GM18951 (cell line): ENCODE results near the gene RPRD1B.

Source experiments
- POLR2A ChIP-seq: IDR thresholded peaks from 4 replicates; pipeline ENCODE4 v1.6.1; 2011; ENCODE audit warnings: mild to moderate bottlenecking; ENCODE audit not compliant: insufficient read length, insufficient read depth; ENCODE audit errors: extremely low read depth
- in situ Hi-C: fragments of 300-500 bp; cut with MboI; formaldehyde crosslinking; loops from one replicate; pipeline ENCODE4 v1.12.0; 2022; ENCODE audit warnings: low sequenced_read_pairs, mixed read lengths, inconsistent platforms; ENCODE audit not compliant: unreplicated experiment

RPRD1B gene, protein sequence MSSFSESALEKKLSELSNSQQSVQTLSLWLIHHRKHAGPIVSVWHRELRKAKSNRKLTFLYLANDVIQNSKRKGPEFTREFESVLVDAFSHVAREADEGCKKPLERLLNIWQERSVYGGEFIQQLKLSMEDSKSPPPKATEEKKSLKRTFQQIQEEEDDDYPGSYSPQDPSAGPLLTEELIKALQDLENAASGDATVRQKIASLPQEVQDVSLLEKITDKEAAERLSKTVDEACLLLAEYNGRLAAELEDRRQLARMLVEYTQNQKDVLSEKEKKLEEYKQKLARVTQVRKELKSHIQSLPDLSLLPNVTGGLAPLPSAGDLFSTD

DNA sequence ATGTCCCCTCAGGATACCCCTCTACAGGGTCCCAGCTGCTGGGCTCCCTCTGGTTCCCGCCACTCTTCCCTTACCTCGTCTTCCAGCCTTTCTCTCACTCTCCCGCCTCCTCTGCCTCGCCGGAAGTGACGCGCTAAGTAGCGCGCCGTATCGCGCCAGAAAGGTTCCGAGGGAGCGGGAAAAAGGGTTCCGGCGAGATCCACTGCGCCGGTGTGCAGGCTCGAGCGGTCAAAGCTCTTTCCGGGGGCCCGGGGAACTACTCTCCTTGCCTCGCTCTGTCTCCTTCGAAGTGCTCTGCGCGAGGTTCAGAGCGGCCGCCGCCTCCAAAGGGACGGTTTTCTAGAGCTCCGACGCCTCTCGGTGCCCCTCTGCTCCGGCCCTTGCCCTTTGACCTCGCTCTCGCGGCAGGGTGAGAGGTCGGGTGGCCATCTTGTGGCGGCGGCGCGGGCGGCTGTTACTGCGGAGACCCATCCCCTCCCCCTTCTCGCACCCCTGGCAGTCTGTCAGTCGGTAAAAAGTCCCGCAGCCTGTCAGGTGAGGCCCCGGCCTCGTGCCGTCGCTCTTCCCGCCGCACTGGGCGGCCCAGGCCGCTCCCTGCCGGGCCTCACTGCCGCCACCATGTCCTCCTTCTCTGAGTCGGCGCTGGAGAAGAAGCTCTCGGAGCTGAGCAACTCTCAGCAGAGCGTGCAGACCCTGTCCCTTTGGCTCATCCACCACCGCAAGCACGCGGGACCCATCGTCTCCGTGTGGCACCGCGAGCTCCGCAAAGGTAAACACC, at the start of gene RPRD1B, which contains the start of gene TTI1:
RPRD1B (plus strand) TSS at position 417 of the 778 bp plus-strand sequence; CDS start at position 619, 202 bp downstream.
TTI1 (minus strand) TSS at position 127 of the 778 bp plus-strand sequence. CDS start 19,640 bp downstream, outside the sequence.
- in situ Hi-C loops: no loop called here
- TF ChIP-seq POLR2A: peak; percentile 75

DNA sequence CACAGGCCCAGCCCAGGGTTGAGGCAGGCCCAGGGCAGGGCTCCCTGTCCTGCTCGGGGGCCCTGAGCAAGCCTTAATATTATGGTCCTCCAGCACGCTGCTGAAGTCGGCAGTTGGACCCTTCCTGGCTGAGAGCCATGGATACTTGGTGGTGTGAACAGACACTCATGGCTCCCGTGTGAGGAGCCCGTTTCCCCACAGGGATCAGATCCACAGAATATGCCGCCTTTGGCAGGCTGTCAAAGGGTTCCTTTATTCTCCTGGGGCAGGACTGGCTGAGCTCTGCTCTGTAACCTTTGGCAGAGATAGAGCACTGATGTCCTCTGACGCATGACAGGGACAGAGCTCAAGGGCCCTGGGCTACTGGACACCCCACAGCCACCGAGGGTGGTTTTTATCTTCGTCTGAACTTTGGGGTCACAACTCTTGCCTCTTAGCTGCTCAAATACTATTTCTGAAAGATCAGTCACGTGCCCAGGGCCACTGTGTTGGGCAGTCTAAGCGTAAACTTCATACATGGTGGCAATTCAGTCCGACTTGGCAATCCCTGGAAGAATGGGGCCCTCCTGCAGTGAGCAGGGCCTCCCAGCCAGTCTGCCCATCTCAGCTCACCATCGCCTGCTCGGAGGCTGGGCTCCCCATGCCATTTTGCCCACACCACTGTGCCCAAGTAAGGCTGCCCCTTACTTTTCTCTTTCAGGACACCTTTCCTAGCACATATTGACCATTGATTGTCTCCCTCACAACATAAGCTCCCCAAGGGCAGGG, 49.3 kb upstream of the RPRD1B start:
- in situ Hi-C loops: loop anchor here (10.0 kb wide), 1 partner anchor 409 kb away; no protein-coding TSS in a partner anchor
- TF ChIP-seq POLR2A: no peak

DNA sequence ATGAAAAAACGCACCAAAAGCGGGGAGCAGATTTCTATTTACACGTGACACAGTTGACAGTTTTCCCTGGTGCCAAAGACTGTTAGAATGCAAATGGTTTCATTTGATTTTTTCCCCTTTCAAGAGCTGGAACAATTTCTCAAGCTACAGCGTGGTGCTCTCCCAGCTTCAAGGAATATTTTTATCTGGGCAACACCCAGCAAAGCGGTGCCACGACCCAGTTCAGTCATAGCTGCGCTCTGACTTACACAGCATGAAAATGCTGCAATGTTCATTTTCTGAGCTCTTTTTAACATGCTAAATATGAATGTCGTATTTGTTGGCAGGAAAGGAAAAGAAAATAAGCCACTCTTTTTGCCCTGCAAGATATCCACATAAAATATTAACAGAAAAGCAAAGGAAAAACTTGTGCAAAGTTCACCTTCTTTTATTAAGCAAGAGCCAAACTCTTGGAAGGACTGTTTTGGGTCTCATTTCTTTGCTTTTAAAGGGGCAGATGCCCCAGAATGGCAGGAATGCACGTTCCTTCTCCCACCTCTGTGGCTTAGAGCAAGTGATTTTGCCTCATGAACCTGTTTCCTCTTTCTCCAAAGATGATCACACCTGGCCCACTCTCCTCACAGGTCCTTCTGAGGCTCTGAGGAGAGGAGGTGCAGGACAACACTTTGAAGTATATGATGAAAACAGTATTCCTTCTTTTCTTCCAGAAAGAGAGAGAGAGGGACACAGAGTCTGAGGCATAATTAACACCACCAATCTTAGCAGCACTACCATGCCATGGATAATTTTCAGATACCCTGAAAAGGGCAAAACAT, 47.3 kb upstream of the RPRD1B start:
- TF ChIP-seq POLR2A: no peak
- in situ Hi-C loops: loop anchor here (10.0 kb wide), 1 partner anchor 411 kb away; no protein-coding TSS in a partner anchor

DNA sequence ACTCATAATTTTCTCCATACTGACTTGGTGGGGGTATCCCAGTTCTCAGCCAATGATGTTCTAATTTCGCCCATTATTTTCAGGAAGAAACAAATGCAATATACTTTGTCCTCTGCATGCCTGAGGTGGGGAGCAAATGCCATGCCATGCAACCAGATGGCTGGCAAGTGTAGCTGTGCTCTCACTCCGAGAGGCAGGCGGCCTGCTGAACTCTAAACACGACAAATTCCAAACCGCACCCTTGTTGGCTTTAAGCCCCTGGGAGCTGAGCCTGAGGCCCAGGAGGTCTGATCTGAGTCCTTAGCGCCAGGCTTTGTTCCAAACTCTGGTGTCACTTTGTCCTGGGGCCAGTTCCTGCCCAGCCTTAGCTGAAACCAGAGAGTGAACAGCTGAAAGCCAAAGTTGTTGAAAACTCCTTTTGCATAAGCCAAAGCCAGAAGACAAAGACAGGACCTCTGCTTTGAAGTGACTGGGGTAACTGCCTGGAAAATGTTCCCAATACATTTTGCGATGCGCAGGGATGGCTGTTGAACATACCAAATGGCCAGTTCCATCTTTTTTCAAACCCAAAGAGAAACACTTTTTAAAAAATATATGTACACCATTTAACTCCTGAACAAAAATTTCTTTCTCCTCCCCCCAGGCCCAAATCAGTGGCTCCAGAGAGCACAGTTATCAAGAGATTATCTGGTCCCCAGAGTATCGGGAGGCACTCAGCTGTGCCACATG, 46.5 kb upstream of the RPRD1B start:
- in situ Hi-C loops: loop anchor here (10.0 kb wide), 1 partner anchor 412 kb away; no protein-coding TSS in a partner anchor
- TF ChIP-seq POLR2A: no peak

DNA sequence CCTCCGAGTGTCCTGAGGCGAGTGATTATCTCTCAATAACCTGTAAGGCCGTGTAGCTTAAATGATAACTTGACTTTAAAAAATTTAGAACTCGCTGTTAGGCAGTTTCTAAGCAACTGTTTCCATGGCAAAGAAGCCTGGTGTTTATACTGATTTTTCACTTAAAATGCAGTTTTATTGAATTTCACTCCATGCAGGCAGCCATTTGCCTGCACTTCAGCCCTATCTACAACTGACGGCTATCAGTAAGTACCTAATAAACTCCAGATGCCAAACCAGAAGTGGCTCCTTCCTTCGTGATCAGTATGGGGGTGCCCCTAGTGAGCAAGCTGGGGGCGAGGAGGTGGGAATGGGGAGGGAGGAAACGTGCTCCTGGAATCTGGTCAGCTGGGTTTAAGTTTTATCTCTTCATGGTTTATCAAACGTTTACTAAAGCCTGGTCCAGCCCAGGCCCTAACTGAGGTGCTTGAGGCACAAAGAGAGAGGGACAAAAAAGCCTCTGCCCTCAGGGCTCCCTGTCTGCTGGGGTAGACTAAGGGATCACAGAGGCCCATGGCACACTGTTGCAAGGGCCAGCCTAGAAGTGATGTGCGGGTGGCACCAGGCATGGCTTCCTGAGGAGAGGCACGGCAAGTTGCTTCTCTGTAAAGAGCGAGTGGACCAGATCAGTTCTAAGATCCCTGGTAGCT, 45.8 kb upstream of the RPRD1B start:
- no peak for TF ChIP-seq POLR2A
- in situ Hi-C loops: loop anchor here (10.0 kb wide), 1 partner anchor 413 kb away; no protein-coding TSS in a partner anchor

DNA sequence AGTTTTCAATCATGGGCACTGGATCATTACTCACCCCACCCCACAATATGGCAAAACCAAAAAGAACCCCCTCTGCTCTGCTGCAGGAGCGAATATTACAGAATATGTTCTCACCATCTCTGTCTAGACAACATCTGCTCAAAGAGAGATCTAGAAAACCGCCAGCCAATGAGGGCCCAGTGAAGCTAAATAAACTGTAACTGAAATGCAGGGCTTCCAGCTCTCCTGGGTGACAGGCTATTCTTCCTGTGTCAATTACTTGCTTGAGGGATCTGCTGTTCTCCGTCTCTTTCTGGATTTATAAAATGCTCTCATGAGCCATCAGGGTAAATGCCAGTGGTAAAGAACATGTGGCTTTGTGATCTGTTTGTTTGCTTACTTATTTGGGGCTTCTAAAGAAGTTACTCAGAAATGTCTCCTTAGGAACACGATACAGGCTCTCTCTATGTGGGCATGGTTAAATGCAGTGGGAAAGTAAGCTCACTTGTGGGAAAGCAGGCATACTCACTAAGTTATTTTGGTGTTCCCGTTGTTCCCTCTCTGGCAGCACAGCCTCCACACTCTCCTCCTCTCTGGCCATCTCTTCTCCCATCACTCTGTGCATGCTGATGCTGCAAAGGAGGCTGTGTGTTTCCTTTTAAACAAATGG, 45.1 kb upstream of the RPRD1B start:
- in situ Hi-C loops: loop anchor here (10.0 kb wide), 1 partner anchor 414 kb away; no protein-coding TSS in a partner anchor
- no peak for TF ChIP-seq POLR2A

DNA sequence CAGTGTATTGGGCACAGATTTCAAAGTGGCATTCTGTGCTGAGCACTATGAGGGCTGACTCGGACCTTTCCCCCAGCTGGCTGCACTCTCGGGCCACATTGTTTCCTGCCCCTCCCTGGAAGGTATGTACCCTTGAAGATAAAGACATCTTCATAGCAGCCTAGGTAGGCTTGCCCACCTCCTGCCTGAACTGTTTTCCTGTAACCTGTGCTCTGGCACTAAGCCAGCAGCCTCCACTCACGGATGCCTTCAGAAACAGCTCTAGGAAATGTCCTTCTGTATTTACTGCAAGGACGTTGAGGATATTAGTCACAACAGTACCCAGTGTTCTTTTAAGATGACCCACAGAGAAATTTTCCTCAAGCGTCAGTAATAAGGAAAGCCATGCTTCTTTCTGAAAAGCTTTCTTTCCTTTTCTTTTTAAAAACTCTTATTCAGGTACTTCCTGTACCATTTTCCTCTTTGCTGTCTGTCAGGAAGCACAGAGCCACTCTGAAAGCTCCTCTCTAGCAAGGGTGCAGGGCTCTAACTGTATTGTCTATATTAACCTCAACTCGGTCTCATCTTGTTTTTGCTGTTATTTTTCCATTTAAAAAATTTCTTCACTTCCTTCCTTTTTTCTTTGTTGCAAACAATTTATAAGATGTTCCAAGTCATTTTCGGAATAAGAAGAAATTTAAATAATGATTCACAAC, 43.8 kb upstream of the RPRD1B start:
- no peak for TF ChIP-seq POLR2A
- in situ Hi-C loops: loop anchor here (10.0 kb wide), 1 partner anchor 415 kb away; no protein-coding TSS in a partner anchor

DNA sequence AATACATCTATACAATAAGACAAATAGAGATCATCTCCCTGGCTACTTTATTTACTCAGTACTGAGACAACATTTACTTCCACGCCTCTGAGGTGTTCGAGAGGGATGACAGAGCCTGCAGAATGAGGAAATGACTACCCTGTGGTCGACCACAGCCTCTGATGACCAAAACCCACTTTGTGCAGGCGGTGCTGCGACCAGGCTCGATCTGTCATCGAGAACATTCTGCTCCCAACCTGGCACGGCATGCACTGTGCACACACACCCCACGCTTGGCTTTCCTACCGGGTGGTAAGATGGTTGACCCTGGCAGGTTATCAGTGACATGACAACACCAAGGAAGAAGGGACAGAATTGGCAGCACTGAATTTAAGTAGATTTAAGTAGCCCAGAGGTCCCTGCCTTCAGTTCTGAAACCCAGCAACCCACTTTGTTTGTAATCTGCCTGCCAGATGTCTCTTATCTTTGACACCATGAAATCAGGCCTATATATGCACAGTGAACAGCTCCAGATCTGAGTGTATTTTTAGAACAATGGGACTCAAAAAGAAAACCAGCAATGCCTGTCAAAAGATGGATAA, 42.9 kb upstream of the RPRD1B start:
- in situ Hi-C loops: no loop called here
- no peak for TF ChIP-seq POLR2A

DNA sequence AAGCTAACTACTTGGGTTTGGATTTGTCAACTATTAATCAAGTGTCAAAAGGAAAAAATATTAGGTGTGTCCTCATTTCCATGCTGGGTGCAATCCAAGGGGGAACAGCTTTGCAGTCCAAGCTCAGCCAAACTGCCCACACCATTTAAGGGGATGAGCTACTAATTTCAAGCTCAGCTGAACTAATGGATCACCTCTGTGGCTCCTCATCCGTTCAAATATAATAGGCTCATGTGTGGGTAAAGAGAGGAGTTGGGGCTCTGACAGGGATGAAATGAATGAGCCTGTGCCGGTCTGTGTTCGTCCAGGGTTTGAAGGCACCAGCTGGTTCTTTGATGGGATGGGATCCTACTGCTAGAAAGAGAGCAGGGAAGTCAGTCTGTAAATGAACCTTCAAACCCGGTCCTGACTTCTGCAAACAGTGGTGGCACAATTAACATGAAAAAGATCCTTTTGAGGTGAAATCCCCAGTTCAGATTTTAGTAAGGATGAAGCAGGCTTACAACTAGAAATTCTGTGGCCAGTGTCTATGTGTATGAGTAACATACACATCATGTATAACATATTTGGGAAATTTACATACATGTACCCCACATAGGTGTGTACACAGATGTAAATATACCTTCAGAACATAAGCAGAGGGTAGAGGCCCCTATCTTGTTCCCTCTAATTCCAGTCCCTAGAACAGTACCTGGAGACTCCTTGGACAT, 42.2 kb upstream of the RPRD1B start:
- in situ Hi-C loops: no loop called here
- no peak for TF ChIP-seq POLR2A
